ENCODE results near the gene SYNPO.

DNA sequence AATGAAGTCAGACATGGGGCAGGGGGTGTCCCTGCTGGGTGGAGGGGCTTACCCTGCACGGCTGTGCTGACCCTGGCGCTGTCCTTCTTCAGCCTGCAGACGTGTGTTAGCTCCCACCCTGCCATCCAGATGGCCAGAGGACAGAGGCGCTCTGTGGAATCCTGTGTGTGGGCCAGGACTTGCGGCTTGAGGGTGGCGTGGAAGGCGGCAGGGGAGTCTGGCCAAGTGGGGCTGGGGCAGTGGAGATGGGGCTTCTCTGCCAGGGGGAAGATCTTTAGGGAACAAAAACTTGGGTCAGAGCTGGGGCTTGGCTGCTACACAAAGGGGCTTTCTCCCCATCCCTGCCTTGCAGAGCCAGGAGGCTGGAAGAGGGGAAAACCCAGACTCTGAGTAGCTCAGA lies 46.5 kb upstream of the SYNPO start:
- TF ChIP-seq, protein P1, sequence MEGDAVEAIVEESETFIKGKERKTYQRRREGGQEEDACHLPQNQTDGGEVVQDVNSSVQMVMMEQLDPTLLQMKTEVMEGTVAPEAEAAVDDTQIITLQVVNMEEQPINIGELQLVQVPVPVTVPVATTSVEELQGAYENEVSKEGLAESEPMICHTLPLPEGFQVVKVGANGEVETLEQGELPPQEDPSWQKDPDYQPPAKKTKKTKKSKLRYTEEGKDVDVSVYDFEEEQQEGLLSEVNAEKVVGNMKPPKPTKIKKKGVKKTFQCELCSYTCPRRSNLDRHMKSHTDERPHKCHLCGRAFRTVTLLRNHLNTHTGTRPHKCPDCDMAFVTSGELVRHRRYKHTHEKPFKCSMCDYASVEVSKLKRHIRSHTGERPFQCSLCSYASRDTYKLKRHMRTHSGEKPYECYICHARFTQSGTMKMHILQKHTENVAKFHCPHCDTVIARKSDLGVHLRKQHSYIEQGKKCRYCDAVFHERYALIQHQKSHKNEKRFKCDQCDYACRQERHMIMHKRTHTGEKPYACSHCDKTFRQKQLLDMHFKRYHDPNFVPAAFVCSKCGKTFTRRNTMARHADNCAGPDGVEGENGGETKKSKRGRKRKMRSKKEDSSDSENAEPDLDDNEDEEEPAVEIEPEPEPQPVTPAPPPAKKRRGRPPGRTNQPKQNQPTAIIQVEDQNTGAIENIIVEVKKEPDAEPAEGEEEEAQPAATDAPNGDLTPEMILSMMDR (IDR thresholded peaks at IDR 0.05; ENCODE audit: insufficient read depth, low read length, poor library complexity, severe bottlenecking) = no peak
- no peak for TF ChIP-seq EZH2phosphoT487 (conservative IDR thresholded peaks at IDR 0.05; ENCODE audit: low read length)
